ENCODE results near the gene PLEKHA7. TPM values are rescaled to one million over a fixed set of nuclear protein-coding genes. Genes with fewer than 3 reads are reported as not detected.

Gene PLEKHA7
- total and polyA plus RNA-seq, 2 of the 13 experiments (the other 11 are each of a cell fraction or from before 2014, with no cell fraction given) = 17.5 to 18.7 TPM

- no peak for TF ChIP-seq REPIN1 (CRISPR knock-in tag; IDR thresholded peaks at IDR 0.05; ENCODE audit: borderline replicate concordance, low read depth)
- no peak for TF ChIP-seq MXD3 (CRISPR knock-in tag; IDR thresholded peaks at IDR 0.05)
- TF ChIP-seq DNMT3B (CRISPR knock-in tag; conservative IDR thresholded peaks at IDR 0.05) = no peak
- TF ChIP-seq YEATS4 (CRISPR knock-in tag; IDR thresholded peaks at IDR 0.05; ENCODE audit: borderline replicate concordance) = no peak
- no peak for TF ChIP-seq ATF7-NPFF (CRISPR knock-in tag; IDR thresholded peaks at IDR 0.05; ENCODE audit: low read depth)
- TF ChIP-seq NR2F1 (CRISPR knock-in tag; IDR thresholded peaks at IDR 0.05) = no peak
- no peak for TF ChIP-seq ZNF512 (CRISPR knock-in tag; IDR thresholded peaks at IDR 0.05)
- no peak for TF ChIP-seq CTCF (CRISPR knock-in tag; IDR thresholded peaks at IDR 0.05)
- TF ChIP-seq MXD4 (CRISPR knock-in tag; IDR thresholded peaks at IDR 0.05) = no peak
- TF ChIP-seq PLRG1 (conservative IDR thresholded peaks at IDR 0.05) = no peak
- no peak for TF ChIP-seq HES4 (CRISPR knock-in tag; IDR thresholded peaks at IDR 0.05; ENCODE audit: borderline replicate concordance)
- no peak for TF ChIP-seq SPEN (CRISPR knock-in tag; IDR thresholded peaks at IDR 0.05; ENCODE audit: low read depth)
- TF ChIP-seq NCOA2 (CRISPR knock-in tag; IDR thresholded peaks at IDR 0.05) = no peak
- no peak for TF ChIP-seq SMC3 (IDR thresholded peaks at IDR 0.05; ENCODE audit: low read length)
These were observed 123.8 kb downstream of the PLEKHA7 start (continued) for GRCh38 chr11:16890442-16890841.
